ES-I3 (cell line): Measurements from ENCODE around the gene KIF16B.
"Not testable (repeated sequence)": the region's sequence is repeated elsewhere in the genome, so short reads cannot be mapped to it uniquely, and the experiment has no call there.

Source experiments
- H3K36me3 ChIP-seq: 2 replicates; pipeline ENCODE4 v1.6.1; 2013; ENCODE audit warnings: mild to moderate bottlenecking, low read length, control low read depth, moderate library complexity; ENCODE audit not compliant: insufficient read depth
- H3K4me1 ChIP-seq: 2 replicates; pipeline ENCODE4 v1.6.1; 2013; ENCODE audit warnings: mild to moderate bottlenecking, control low read depth, low read length; ENCODE audit not compliant: insufficient read depth
- H3K9ac ChIP-seq: 2 replicates; pipeline ENCODE4 v1.6.1; 2013; ENCODE audit warnings: low read depth, mild to moderate bottlenecking, low read length, moderate library complexity
- H3K9me3 ChIP-seq: 2 replicates; pipeline ENCODE4 v1.6.1; 2013; ENCODE audit warnings: mild to moderate bottlenecking, low read length, moderate library complexity; ENCODE audit not compliant: control insufficient read depth, insufficient read depth

The KIF16B gene

GRCh38 chr20:16246291-16246690, 327.0 kb downstream of the KIF16B start:
- Histone ChIP-seq H3K4me1 (no peaks in the 10 kb centered on the region), H3K9ac (no peak overlapping the region), H3K9me3 (no peaks in the 10 kb centered on the region), H3K36me3 (no peaks in the 10 kb centered on the region)

- Histone ChIP-seq H3K9ac (no peak overlapping the region), H3K4me1 (no peaks in the 10 kb centered on the region), H3K9me3 (no peaks in the 10 kb centered on the region), H3K36me3 (no peaks in the 10 kb centered on the region)
Observed at GRCh38 chr20:16245879-16246278, 327.4 kb downstream of the KIF16B start.

GRCh38 chr20:16244892-16245291, 328.4 kb downstream of the KIF16B start:
- no peaks in the 10 kb centered on the region for H3K36me3 ChIP-seq
- H3K9ac ChIP-seq, result no peak overlapping the region
- no peaks in the 10 kb centered on the region for H3K9me3 ChIP-seq
- no peaks in the 10 kb centered on the region for H3K4me1 ChIP-seq

- Histone ChIP-seq H3K4me1 (no peaks in the 10 kb centered on the region), H3K9ac (no peak overlapping the region), H3K9me3 (no peaks in the 10 kb centered on the region; the same call in 1 of the 2 replicates), H3K36me3 (no peaks in the 10 kb centered on the region)
Observed at GRCh38 chr20:16243470-16243869, 329.8 kb downstream of the KIF16B start.

- Histone ChIP-seq H3K9ac (no peak overlapping the region), H3K9me3 (no peaks in the 10 kb centered on the region; the same call in 1 of the 2 replicates), H3K36me3 (no peaks in the 10 kb centered on the region), H3K4me1 (no peaks in the 10 kb centered on the region)
Observed at GRCh38 chr20:16241911-16242310, 331.3 kb downstream of the KIF16B start.

GRCh38 chr20:16240355-16240754, 332.9 kb downstream of the KIF16B start:
- H3K9me3 ChIP-seq, result no peaks in the 10 kb centered on the region; the same call in 1 of the 2 replicates
- H3K9ac ChIP-seq, result no peak overlapping the region
- no peaks in the 10 kb centered on the region for H3K36me3 ChIP-seq
- no peaks in the 10 kb centered on the region for H3K4me1 ChIP-seq

- Histone ChIP-seq H3K9ac (no peak overlapping the region), H3K4me1 (no peaks in the 10 kb centered on the region), H3K9me3 (no peaks in the 10 kb centered on the region; the same call in 1 of the 2 replicates), H3K36me3 (no peaks in the 10 kb centered on the region)
Observed at GRCh38 chr20:16236589-16237241, 336.5 kb downstream of the KIF16B start.

GRCh38 chr20:16230402-16230801, 342.8 kb downstream of the KIF16B start:
- Histone ChIP-seq H3K36me3 (no peaks in the 10 kb centered on the region), H3K4me1 (no peaks in the 10 kb centered on the region), H3K9ac (no peak overlapping the region), H3K9me3 (no peaks in the 10 kb centered on the region)

GRCh38 chr20:16229813-16230212, 343.4 kb downstream of the KIF16B start:
- Histone ChIP-seq H3K9ac (no peak overlapping the region), H3K9me3 (no peaks in the 10 kb centered on the region), H3K36me3 (no peaks in the 10 kb centered on the region), H3K4me1 (no peaks in the 10 kb centered on the region)

- H3K9me3 ChIP-seq, result no peaks in the 10 kb centered on the region
- no peak overlapping the region for H3K9ac ChIP-seq
- H3K36me3 ChIP-seq, result no peaks in the 10 kb centered on the region
- H3K4me1 ChIP-seq, result no peaks in the 10 kb centered on the region
Observed at GRCh38 chr20:16228722-16229121, 344.5 kb downstream of the KIF16B start.

- H3K36me3 ChIP-seq, H3K9ac ChIP-seq, H3K4me1 ChIP-seq, H3K9me3 ChIP-seq: not testable (repeated sequence)
Observed at GRCh38 chr20:16226961-16227360, 346.3 kb downstream of the KIF16B start.

GRCh38 chr20:16224836-16225235, 348.4 kb downstream of the KIF16B start:
- H3K9ac ChIP-seq, result no peak overlapping the region
- H3K36me3 ChIP-seq, result no peaks in the 10 kb centered on the region
- 0 out of 2 replicates have a peak, but pooled peaks cover 3% of the 10 kb centered on the region for H3K9me3 ChIP-seq
- H3K4me1 ChIP-seq, result no peaks in the 10 kb centered on the region

- H3K4me1 ChIP-seq, result no peaks in the 10 kb centered on the region
- no peaks in the 10 kb centered on the region for H3K36me3 ChIP-seq
- no peak overlapping the region for H3K9ac ChIP-seq
- H3K9me3 ChIP-seq, result peaks cover 3% of the 10 kb centered on the region; the same call in 1 of the 2 replicates
Observed at GRCh38 chr20:16222859-16223411, 350.3 kb downstream of the KIF16B start.
